Astrocyte of the cerebellum (primary cell): ENCODE results near the gene SRD5A3.

Experiments used
- DNase-seq: peaks from one replicate; pipeline ENCODE4 v3.0.0-alpha.2; 2011; ENCODE audit warnings: low read depth
- H3K4me3 ChIP-seq: 2 replicates; pipeline ENCODE4 v1.5.1; 2011; ENCODE audit warnings: mild to moderate bottlenecking, low read depth, low read length, moderate library complexity
- CTCF ChIP-seq: IDR thresholded peaks from 2 replicates; pipeline ENCODE4 v1.5.1; 2012; ENCODE audit warnings: low read length, low read depth, moderate library complexity, mild to moderate bottlenecking; ENCODE audit errors: missing control alignments
- in situ Hi-C: cut with HindIII; loops from 2 replicates; pipeline ENCODE4 v1.10.0; 2017; ENCODE audit warnings: low sequenced_read_pairs

The SRD5A3 gene

DNA sequence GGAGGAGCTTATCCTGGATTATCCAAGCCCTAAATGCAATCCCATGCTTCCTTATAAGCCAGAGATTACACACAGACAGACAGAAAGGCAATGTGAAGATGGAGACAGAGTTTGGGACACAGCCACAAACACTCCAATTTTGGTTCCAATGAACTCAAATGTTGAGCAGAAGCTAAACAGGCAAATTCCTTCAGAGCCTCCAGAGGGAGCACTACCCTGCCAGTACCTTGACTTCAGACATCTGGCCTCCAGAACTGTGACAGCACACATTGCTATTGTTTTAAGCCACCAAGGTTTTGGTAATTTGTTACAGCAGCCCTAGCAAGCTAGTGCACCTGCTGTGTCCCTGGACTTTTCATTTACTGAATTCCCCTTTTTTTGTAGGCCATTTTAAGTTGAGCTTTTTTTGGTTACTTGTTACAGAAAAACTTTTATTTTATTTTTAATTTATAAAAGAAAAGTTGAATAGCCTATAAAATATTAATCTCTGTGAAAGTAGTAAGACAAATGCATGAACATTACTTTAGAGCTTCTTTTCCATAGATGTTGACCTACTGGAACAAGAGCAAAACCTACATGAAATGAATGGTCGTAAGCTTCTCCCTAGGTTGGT, 33.4 kb upstream of the SRD5A3 start:
- no peak for DNase-seq
- no peak overlapping the region for H3K4me3 ChIP-seq
- TF ChIP-seq CTCF, result peak; percentile 83
- in situ Hi-C loops, result loop anchor here (5.0 to 25.0 kb wide), 2 partner anchors 85 to 300 kb away; partner anchors contain the start of gene TMEM165

DNA sequence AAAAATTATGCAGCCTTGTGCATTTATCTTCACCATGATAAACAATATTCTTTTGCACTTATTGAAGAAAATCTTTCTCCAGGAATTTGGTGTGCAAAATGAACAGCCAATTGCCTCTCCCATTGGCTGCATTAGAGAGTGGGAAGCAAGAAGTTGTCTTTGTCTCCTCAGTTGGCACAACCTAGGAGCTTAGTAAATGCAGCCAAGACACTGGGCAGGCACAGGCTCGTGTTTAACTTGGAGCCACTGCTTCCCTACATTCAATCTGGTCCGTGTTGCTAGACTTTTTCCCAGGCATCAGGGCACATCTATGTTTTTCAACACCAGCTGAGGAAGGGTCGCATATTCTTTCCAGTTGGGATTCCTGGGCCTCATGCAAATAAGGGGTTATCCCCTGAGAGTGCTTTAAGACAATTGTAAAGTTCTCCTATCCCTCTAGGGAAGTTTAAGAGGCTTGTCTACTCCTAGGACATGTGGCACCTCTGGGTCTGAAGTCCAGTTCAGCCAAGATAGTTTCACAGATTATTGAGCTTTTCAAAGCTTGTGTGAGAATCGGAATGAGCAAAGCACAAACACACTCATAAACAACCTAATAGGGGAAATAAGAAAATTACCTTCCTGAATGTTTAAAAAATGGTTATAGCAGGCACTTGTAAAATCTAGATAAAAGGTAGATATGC, 31.8 kb upstream of the SRD5A3 start:
- in situ Hi-C loops, result loop anchor here (5.0 to 25.0 kb wide), 2 partner anchors 83 to 302 kb away; partner anchors contain the start of gene TMEM165
- no peak for DNase-seq
- no peak overlapping the region for H3K4me3 ChIP-seq
- TF ChIP-seq CTCF, result no peak

- H3K4me3 ChIP-seq, result no peak overlapping the region
- peak; percentile 70 for DNase-seq
- TF ChIP-seq CTCF, result no peak
- in situ Hi-C loops, result loop anchor here (25.0 kb wide), 1 partner anchor 306 kb away; no protein-coding TSS in a partner anchor
Observed at GRCh38 chr4:55318175-55319129, 27.6 kb upstream of the SRD5A3 start.

- no peak overlapping the region for H3K4me3 ChIP-seq
Observed at GRCh38 chr4:55321707-55322264, 24.3 kb upstream of the SRD5A3 start.

GRCh38 chr4:55323375-55323774, 22.7 kb upstream of the SRD5A3 start:
- DNase-seq, result no peak
- no peak overlapping the region for H3K4me3 ChIP-seq
- in situ Hi-C loops, result loop anchor here (25.0 kb wide), 1 partner anchor 311 kb away; no protein-coding TSS in a partner anchor
- no peak for TF ChIP-seq CTCF

More at GRCh38 chr4:55321707-55322264, 24.3 kb upstream of the SRD5A3 start:
- in situ Hi-C loops, result loop anchor here (25.0 kb wide), 1 partner anchor 309 kb away; no protein-coding TSS in a partner anchor
- peak; percentile 54 for TF ChIP-seq CTCF
- DNase-seq, result peak; percentile 86

DNA sequence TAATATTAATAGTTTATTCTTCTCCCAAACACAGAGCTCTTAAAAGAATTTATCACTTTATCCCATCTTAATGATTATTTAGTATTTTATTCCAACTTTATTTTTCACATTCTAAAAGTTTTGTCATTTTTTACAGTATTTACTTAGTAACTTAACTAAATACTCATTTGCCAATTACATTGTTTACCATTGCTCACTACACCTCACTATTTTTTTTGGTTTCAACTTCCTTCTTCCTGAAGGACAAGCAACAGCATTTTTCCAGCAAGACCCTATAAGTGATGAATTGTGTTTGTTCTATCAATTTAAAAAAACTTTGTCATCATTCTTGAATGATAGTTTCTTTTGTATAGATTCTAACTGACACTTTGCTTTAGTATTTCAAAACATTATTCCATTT, 19.4 kb upstream of the SRD5A3 start:
- no peak for TF ChIP-seq CTCF
- in situ Hi-C loops, result no loop called here
- no peak for DNase-seq
- H3K4me3 ChIP-seq, result no peak overlapping the region
